ENCODE measurements around the gene SOX15. TPM values are rescaled to one million over a fixed set of nuclear protein-coding genes. Genes with fewer than 3 reads are reported as not detected.

Gene SOX15
- total and polyA plus RNA-seq, 2 of the 13 experiments (the other 11 are each of a cell fraction or from before 2014, with no cell fraction given), result 0.07 to 0.18 TPM

- TF ChIP-seq ZNF263 (CRISPR knock-in tag; IDR thresholded peaks at IDR 0.05), result peak; percentile 68
- TF ChIP-seq PAXIP1 (CRISPR knock-in tag; conservative IDR thresholded peaks at IDR 0.05), result peak; percentile 86
- 0 out of 2 replicates have a peak, but pooled peaks have one; percentile 24 for TF ChIP-seq PITX1 (CRISPR knock-in tag; IDR thresholded peaks at IDR 0.05)
- TF ChIP-seq, protein P1, sequence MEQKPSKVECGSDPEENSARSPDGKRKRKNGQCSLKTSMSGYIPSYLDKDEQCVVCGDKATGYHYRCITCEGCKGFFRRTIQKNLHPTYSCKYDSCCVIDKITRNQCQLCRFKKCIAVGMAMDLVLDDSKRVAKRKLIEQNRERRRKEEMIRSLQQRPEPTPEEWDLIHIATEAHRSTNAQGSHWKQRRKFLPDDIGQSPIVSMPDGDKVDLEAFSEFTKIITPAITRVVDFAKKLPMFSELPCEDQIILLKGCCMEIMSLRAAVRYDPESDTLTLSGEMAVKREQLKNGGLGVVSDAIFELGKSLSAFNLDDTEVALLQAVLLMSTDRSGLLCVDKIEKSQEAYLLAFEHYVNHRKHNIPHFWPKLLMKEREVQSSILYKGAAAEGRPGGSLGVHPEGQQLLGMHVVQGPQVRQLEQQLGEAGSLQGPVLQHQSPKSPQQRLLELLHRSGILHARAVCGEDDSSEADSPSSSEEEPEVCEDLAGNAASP (CRISPR knock-in tag; IDR thresholded peaks at IDR 0.05; ENCODE audit: borderline replicate concordance), result peak; percentile 22; the same call in 1 of the 2 replicates
- peak; percentile 44 for TF ChIP-seq XRCC5 (optimal IDR thresholded peaks at IDR 0.05; ENCODE audit: low read length)
- TF ChIP-seq KDM6A (CRISPR knock-in tag; IDR thresholded peaks at IDR 0.05; ENCODE audit: low read depth), result peak; percentile 82
- no peak for TF ChIP-seq MAFG (CRISPR knock-in tag; IDR thresholded peaks at IDR 0.05)
- TF ChIP-seq, protein P2, sequence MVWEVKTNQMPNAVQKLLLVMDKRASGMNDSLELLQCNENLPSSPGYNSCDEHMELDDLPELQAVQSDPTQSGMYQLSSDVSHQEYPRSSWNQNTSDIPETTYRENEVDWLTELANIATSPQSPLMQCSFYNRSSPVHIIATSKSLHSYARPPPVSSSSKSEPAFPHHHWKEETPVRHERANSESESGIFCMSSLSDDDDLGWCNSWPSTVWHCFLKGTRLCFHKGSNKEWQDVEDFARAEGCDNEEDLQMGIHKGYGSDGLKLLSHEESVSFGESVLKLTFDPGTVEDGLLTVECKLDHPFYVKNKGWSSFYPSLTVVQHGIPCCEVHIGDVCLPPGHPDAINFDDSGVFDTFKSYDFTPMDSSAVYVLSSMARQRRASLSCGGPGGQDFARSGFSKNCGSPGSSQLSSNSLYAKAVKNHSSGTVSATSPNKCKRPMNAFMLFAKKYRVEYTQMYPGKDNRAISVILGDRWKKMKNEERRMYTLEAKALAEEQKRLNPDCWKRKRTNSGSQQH (CRISPR knock-in tag; IDR thresholded peaks at IDR 0.05; ENCODE audit: low read depth), result no peak
- peak; percentile 64 for TF ChIP-seq SAP130 (CRISPR knock-in tag; IDR thresholded peaks at IDR 0.05; ENCODE audit: low read depth)
- TF ChIP-seq, protein P3, sequence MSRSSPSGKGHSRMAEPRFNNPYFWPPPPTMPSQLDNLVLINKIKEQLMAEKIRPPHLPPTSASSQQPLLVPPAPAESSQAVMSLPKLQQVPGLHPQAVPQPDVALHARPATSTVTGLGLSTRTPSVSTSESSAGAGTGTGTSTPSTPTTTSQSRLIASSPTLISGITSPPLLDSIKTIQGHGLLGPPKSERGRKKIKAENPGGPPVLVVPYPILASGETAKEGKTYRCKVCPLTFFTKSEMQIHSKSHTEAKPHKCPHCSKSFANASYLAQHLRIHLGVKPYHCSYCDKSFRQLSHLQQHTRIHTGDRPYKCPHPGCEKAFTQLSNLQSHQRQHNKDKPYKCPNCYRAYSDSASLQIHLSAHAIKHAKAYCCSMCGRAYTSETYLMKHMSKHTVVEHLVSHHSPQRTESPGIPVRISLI (CRISPR knock-in tag; IDR thresholded peaks at IDR 0.05; ENCODE audit: borderline replicate concordance), result no peak
- TF ChIP-seq ETV5 (CRISPR knock-in tag; IDR thresholded peaks at IDR 0.05; ENCODE audit: borderline replicate concordance), result 0 out of 2 replicates have a peak, but pooled peaks have one; percentile 19
- no peak for TF ChIP-seq CHD2 (IDR thresholded peaks at IDR 0.05; ENCODE audit: low read depth, low read length)
- peak; percentile 56; the same call in 1 of the 2 replicates for TF ChIP-seq DRAP1 (CRISPR knock-in tag; IDR thresholded peaks at IDR 0.05)
- TF ChIP-seq PHF21A (CRISPR knock-in tag; IDR thresholded peaks at IDR 0.05), result peak; percentile 45; the same call in 1 of the 2 replicates
- 0 out of 2 replicates have a peak, but pooled peaks have one; percentile 59 for TF ChIP-seq ARID2 (CRISPR knock-in tag; IDR thresholded peaks at IDR 0.05; ENCODE audit: borderline replicate concordance)
- TF ChIP-seq, protein P4, sequence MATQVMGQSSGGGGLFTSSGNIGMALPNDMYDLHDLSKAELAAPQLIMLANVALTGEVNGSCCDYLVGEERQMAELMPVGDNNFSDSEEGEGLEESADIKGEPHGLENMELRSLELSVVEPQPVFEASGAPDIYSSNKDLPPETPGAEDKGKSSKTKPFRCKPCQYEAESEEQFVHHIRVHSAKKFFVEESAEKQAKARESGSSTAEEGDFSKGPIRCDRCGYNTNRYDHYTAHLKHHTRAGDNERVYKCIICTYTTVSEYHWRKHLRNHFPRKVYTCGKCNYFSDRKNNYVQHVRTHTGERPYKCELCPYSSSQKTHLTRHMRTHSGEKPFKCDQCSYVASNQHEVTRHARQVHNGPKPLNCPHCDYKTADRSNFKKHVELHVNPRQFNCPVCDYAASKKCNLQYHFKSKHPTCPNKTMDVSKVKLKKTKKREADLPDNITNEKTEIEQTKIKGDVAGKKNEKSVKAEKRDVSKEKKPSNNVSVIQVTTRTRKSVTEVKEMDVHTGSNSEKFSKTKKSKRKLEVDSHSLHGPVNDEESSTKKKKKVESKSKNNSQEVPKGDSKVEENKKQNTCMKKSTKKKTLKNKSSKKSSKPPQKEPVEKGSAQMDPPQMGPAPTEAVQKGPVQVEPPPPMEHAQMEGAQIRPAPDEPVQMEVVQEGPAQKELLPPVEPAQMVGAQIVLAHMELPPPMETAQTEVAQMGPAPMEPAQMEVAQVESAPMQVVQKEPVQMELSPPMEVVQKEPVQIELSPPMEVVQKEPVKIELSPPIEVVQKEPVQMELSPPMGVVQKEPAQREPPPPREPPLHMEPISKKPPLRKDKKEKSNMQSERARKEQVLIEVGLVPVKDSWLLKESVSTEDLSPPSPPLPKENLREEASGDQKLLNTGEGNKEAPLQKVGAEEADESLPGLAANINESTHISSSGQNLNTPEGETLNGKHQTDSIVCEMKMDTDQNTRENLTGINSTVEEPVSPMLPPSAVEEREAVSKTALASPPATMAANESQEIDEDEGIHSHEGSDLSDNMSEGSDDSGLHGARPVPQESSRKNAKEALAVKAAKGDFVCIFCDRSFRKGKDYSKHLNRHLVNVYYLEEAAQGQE (IDR thresholded peaks at IDR 0.05; ENCODE audit: borderline replicate concordance in 1 of 2, low read depth in 1 of 2, low read length in 2 of 2), result no peak
- peak; percentile 29; the same call in 1 of the 2 replicates for TF ChIP-seq TAF1 (CRISPR knock-in tag; IDR thresholded peaks at IDR 0.05)
Observed at GRCh38 chr17:7551396-7551795, 38.5 kb downstream of the SOX15 start (continued).

Measured in HepG2 (cell line).